ENCODE measurements around the gene UTS2R.

UTS2R gene

GRCh38 chr17:82390860-82391435 is 19.4 kb downstream of the UTS2R start:
- DNase-seq, result no peak

- no peak for DNase-seq
These were observed 20.0 kb downstream of the UTS2R start for GRCh38 chr17:82391496-82392066.

- DNase-seq, result no peak
These were observed 20.8 kb downstream of the UTS2R start for GRCh38 chr17:82392209-82392920.

- DNase-seq, result no peak
These were observed 21.4 kb downstream of the UTS2R start for GRCh38 chr17:82392941-82393340.

- no peak for DNase-seq
These were observed 22.7 kb downstream of the UTS2R start for GRCh38 chr17:82394278-82394677.

- DNase-seq, result no peak
These were observed 25.3 kb downstream of the UTS2R start for GRCh38 chr17:82396601-82397435.

GRCh38 chr17:82397449-82398335 is 26.1 kb downstream of the UTS2R start:
- DNase-seq, result no peak

GRCh38 chr17:82399041-82399441 is 27.5 kb downstream of the UTS2R start:
- DNase-seq, result no peak

- DNase-seq, result no peak
These were observed 28.1 kb downstream of the UTS2R start for GRCh38 chr17:82399601-82400101.

- DNase-seq, result no peak
These were observed 28.6 kb downstream of the UTS2R start for GRCh38 chr17:82400206-82400605.

- DNase-seq, result no peak
These were observed 29.3 kb downstream of the UTS2R start for GRCh38 chr17:82400830-82401229.

GRCh38 chr17:82402865-82403264 is 31.3 kb downstream of the UTS2R start:
- no peak for DNase-seq

GRCh38 chr17:82403662-82404660 is 32.4 kb downstream of the UTS2R start:
- no peak for DNase-seq

- DNase-seq, result no peak
These were observed 33.5 kb downstream of the UTS2R start for GRCh38 chr17:82405051-82405450.

GRCh38 chr17:82406131-82406671 is 34.6 kb downstream of the UTS2R start:
- DNase-seq, result no peak

GRCh38 chr17:82407255-82407654 is 35.7 kb downstream of the UTS2R start:
- DNase-seq, result no peak

- no peak for DNase-seq
These were observed 36.8 kb downstream of the UTS2R start for GRCh38 chr17:82408288-82408937.

GRCh38 chr17:82408938-82409318 is 37.4 kb downstream of the UTS2R start:
- no peak for DNase-seq

GRCh38 chr17:82410014-82410716 is 38.6 kb downstream of the UTS2R start:
- DNase-seq, result no peak
